HepG2 (cell line): ENCODE data around the gene ADAMTS16. TPM values are rescaled to one million over a fixed set of nuclear protein-coding genes. Genes with fewer than 3 reads are reported as not detected.

Source experiments
- ATAC-seq: fragments of 200-7000 bp; cut with Tn5 transposase; 3 replicates; pipeline ENCODE4 v1.9.1; 2020; ENCODE audit warnings: mild to moderate bottlenecking, moderate library complexity
- BruUV-seq: library from RNA; stranded (reverse); fragments of 400-500 nt; replicated peaks from 2 replicates; lab custom pipeline; 2021; lab: Mats Ljungman, UMichigan
- CTCF ChIA-PET: fragments of 300-600 bp; formaldehyde crosslinking; extraction: SDS; loops from one replicate; lab custom pipeline; 2021; ENCODE audit warnings: low total read pairs, inconsistent platforms, low intra/inter-chr PET ratio; lab: Yijun Ruan, JAX
- POLR2A ChIA-PET: fragments of 350-600 bp; sonication (Branson Sonifier 250); formaldehyde crosslinking; loops from one replicate; lab custom pipeline; 2020; ENCODE audit warnings: antibody characterized with exemption, inconsistent platforms; lab: Yijun Ruan, JAX
- DNase-seq: peaks from one replicate; pipeline ENCODE4 v3.0.0-alpha.2; 2015; ENCODE audit warnings: low spot score
- FAIRE-seq: peaks from 3 replicates; lab custom pipeline; 2011; peaks lifted over from hg19 to GRCh38; lab: Jason Lieb, UNC
- H2AFZ ChIP-seq: one replicate; pipeline ENCODE4 v1.6.1; 2011; ENCODE audit warnings: low read length, inconsistent platforms
- H3K27ac ChIP-seq: fragments of 300-600 bp; 3 replicates; pipeline ENCODE4 v1.8.0; 2011; ENCODE audit warnings: mixed run types, mild to moderate bottlenecking, mixed read lengths, low read length, inconsistent platforms; ENCODE audit not compliant: insufficient read depth; ENCODE audit errors: extremely low read length
- H3K27me3 ChIP-seq, 2 experiments: fragments of 200-600 bp in 1 of 2; 2 replicates in 1 of 2; 3 replicates in 1 of 2; pipeline versions ENCODE4 v1.6.0 to v1.8.0; 2011; ENCODE audit warnings: low read length in 2 of 2, mild to moderate bottlenecking in 2 of 2, moderate library complexity in 2 of 2, inconsistent platforms in 1 of 2; ENCODE audit not compliant: insufficient read depth in 2 of 2, control insufficient read depth in 1 of 2
- H3K36me3 ChIP-seq, 2 experiments: fragments of 200-600 bp in 1 of 2; replicated peaks in 1 of 2; 2 replicates in 1 of 2; 3 replicates in 1 of 2; pipeline versions ENCODE4 v1.5.1 to v1.8.0; 2011; ENCODE audit warnings: low read length in 2 of 2, inconsistent platforms in 1 of 2; ENCODE audit not compliant: insufficient read depth in 2 of 2, control insufficient read depth in 1 of 2
- H3K4me1 ChIP-seq: 2 replicates; pipeline ENCODE4 v1.5.1; 2012; ENCODE audit warnings: low read length, inconsistent platforms; ENCODE audit not compliant: insufficient read depth
- H3K4me2 ChIP-seq: 2 replicates; pipeline ENCODE4 v1.6.0; 2011; ENCODE audit warnings: low read depth, low read length, inconsistent platforms
- H3K4me3 ChIP-seq, 3 experiments: fragments of 200-600 bp in 1 of 3; sonication (generic), shearing (Covaris generic) in 1 of 3; replicated peaks in 1 of 3; 2 replicates each; pipeline ENCODE4 v1.5.1; 2011 to 2016; ENCODE audit warnings: low read length in 3 of 3, inconsistent platforms in 2 of 3, low read depth in 2 of 3, mild to moderate bottlenecking in 2 of 3, control low read depth in 1 of 3, mixed read lengths in 1 of 3; ENCODE audit not compliant: insufficient read depth in 1 of 3
- H3K79me2 ChIP-seq: one replicate; pipeline ENCODE4 v1.6.1; 2011; ENCODE audit warnings: low read length, inconsistent platforms; ENCODE audit not compliant: insufficient read depth
- H3K9ac ChIP-seq: 2 replicates; pipeline ENCODE4 v1.6.0; 2011; ENCODE audit warnings: mild to moderate bottlenecking, low read depth, low read length, inconsistent platforms; ENCODE audit not compliant: insufficient read depth
- H3K9me3 ChIP-seq: 2 replicates; pipeline ENCODE4 v1.5.1; 2012; ENCODE audit warnings: mild to moderate bottlenecking, low read length
- H4K20me1 ChIP-seq: 2 replicates; pipeline ENCODE4 v1.6.0; 2011; ENCODE audit warnings: inconsistent platforms, mild to moderate bottlenecking, low read length, moderate library complexity; ENCODE audit not compliant: insufficient read depth
- CBX2 ChIP-seq, 2 experiments: fragments of 200-600 bp in 1 of 2; sonication (generic); formaldehyde crosslinking in 1 of 2; IDR thresholded peaks; 2 replicates each; pipeline versions ENCODE4 v1.7.0 to v1.8.1; 2018 to 2022; ENCODE audit warnings: low read depth in 2 of 2, low read length in 1 of 2, mild to moderate bottlenecking in 1 of 2, missing genetic modification reagents in 1 of 2
- EZH2 ChIP-seq: conservative IDR thresholded peaks from 2 replicates; pipeline ENCODE4 v1.6.1; 2012; ENCODE audit warnings: mild to moderate bottlenecking, low read depth, low read length, moderate library complexity
- GABPB1 ChIP-seq: IDR thresholded peaks from 2 replicates; pipeline ENCODE4 v1.6.1; 2016; ENCODE audit warnings: mild to moderate bottlenecking, missing genetic modification reagents, moderate library complexity, missing compliant biosample characterization
- GATAD1 ChIP-seq: IDR thresholded peaks from 2 replicates; pipeline ENCODE4 v1.6.1; 2016; ENCODE audit warnings: missing genetic modification reagents, missing compliant biosample characterization
- HNRNPL ChIP-seq: fragments of 200-400 bp; formaldehyde crosslinking; IDR thresholded peaks from 2 replicates; pipeline ENCODE4 v1.6.1; 2017; ENCODE audit warnings: mild to moderate bottlenecking, low read depth, low read length
- MXD1 ChIP-seq: sonication (generic); formaldehyde crosslinking; IDR thresholded peaks from 2 replicates; pipeline ENCODE4 v1.4.0; 2020; ENCODE audit warnings: mild to moderate bottlenecking, missing genetic modification reagents
- ZFP41 ChIP-seq: sonication (generic); formaldehyde crosslinking; IDR thresholded peaks from 2 replicates; pipeline ENCODE4 v1.4.0; 2020; ENCODE audit warnings: mild to moderate bottlenecking, missing genetic modification reagents, borderline replicate concordance
- ZMYM4 ChIP-seq: sonication (generic); formaldehyde crosslinking; IDR thresholded peaks from 2 replicates; pipeline ENCODE4 v1.8.1; 2023; ENCODE audit warnings: mild to moderate bottlenecking, missing genetic modification reagents
- ZNF10 ChIP-seq: sonication (generic); formaldehyde crosslinking; IDR thresholded peaks from 2 replicates; pipeline ENCODE4 v1.4.0; 2020; ENCODE audit warnings: mild to moderate bottlenecking, low read depth, missing genetic modification reagents, borderline replicate concordance
- ZNF160 ChIP-seq: sonication (generic); formaldehyde crosslinking; IDR thresholded peaks from 2 replicates; pipeline ENCODE4 v1.8.0; 2022; ENCODE audit warnings: mild to moderate bottlenecking, inconsistent platforms, missing genetic modification reagents
- ZNF17 ChIP-seq: sonication (generic); formaldehyde crosslinking; IDR thresholded peaks from 2 replicates; pipeline ENCODE4 v1.5.0; 2020; ENCODE audit warnings: mild to moderate bottlenecking, missing genetic modification reagents
- ZNF570 ChIP-seq: sonication (generic); formaldehyde crosslinking; IDR thresholded peaks from 2 replicates; pipeline ENCODE4 v1.4.0; 2020; ENCODE audit warnings: mild to moderate bottlenecking, missing genetic modification reagents, borderline replicate concordance
- ZSCAN31 ChIP-seq: sonication (generic); formaldehyde crosslinking; IDR thresholded peaks from 2 replicates; pipeline ENCODE4 v1.5.0; 2020; ENCODE audit warnings: low read depth, mild to moderate bottlenecking, missing genetic modification reagents
- WGBS: methylation state at CpG from one replicate; pipeline ENCODE4 v1.1.6; 2017; ENCODE audit warnings: low lambda C conversion rate; 5-methylcytosine and 5-hydroxymethylcytosine counted together
- in situ Hi-C: cut with HindIII; loops from 2 replicates; pipeline ENCODE4 v1.10.0; 2017; ENCODE audit warnings: low pct_unique_long_range_greater_than_20kb; ENCODE audit not compliant: extremely low pct_ligation_motif_present
- intact Hi-C: fragments of 100-400 bp; cut with micrococcal nuclease; formaldehyde crosslinking; loops from one replicate; pipeline ENCODE4 v1.10.0; 2022; ENCODE audit not compliant: unreplicated experiment
- polyA plus RNA-seq, 8 experiments: library from polyadenylated mRNA; depleted of rRNA in 3 of 8; stranded (reverse) in 7 of 8; unstranded in 1 of 8; fragments of >200 nt; fragmentation: Illumina TruSeq in 4 of 8; extraction: Trizol in 4 of 8; gene quantifications; 2 replicates each; pipeline versions ENCODE4 v1.2.1 to v1.2.3, GENCODE V29; 2011 to 2016; ENCODE audit warnings: low read depth in 4 of 8, missing spikeins in 1 of 8, mixed read lengths in 1 of 8; ENCODE audit not compliant: insufficient read depth in 1 of 8
- total RNA-seq, 5 experiments: library from RNA; depleted of rRNA; stranded (reverse); fragments of >200 nt; fragmentation: Illumina TruSeq; extraction: Trizol; gene quantifications; 2 replicates each; pipeline ENCODE4 v1.2.3, GENCODE V29; 2016; ENCODE audit warnings: low read depth in 1 of 5
- TF ChIP-seq, protein P1 (sequence below): IDR thresholded peaks from 2 replicates; pipeline ENCODE4 v1.6.1; 2012; ENCODE audit warnings: low read depth, low read length, improper control_type of control experiment

ADAMTS16 gene
- total and polyA plus RNA-seq, 2 of the 13 experiments (the other 11 are each of a cell fraction or from before 2014, with no cell fraction given), result 0.02 to 0.03 TPM

- 66% methylated on average over 9 of the region's 9 CpGs for WGBS
- CTCF ChIA-PET, result no interaction called here
- no TSS peak for BruUV-seq
- Histone ChIP-seq H3K9me3 (no peaks in the 10 kb centered on the region), H3K4me2 (no peak overlapping the region), H3K36me3 (no peaks in the 10 kb centered on the region), H4K20me1 (no peaks in the 10 kb centered on the region), H2AFZ (no peak overlapping the region), H3K27ac (no peak overlapping the region), H3K27me3 (peaks cover 0 to 19% of the 10 kb centered on the region in 2 experiments; a peak in 2 of 5 replicates), H3K4me3 (no peak overlapping the region), H3K9ac (no peak overlapping the region), H3K4me1 (0 out of 2 replicates have a peak, but pooled peaks cover 9% of the 10 kb centered on the region), H3K79me2 (no peaks in the 10 kb centered on the region)
- FAIRE-seq, result no peak
- intact Hi-C loops, result no loop called here
- no peak for ATAC-seq
- POLR2A ChIA-PET, result no interaction called here
- in situ Hi-C loops, result no loop called here
- TF ChIP-seq ZNF17 (CRISPR knock-in tag) (no peak), GATAD1 (no peak), MXD1 (CRISPR knock-in tag) (no peak), ZSCAN31 (no peak), ZMYM4 (CRISPR knock-in tag) (no peak)
- DNase-seq, result no peak
These were observed 130.0 kb downstream of the ADAMTS16 start for GRCh38 chr5:5270161-5270560.

DNA sequence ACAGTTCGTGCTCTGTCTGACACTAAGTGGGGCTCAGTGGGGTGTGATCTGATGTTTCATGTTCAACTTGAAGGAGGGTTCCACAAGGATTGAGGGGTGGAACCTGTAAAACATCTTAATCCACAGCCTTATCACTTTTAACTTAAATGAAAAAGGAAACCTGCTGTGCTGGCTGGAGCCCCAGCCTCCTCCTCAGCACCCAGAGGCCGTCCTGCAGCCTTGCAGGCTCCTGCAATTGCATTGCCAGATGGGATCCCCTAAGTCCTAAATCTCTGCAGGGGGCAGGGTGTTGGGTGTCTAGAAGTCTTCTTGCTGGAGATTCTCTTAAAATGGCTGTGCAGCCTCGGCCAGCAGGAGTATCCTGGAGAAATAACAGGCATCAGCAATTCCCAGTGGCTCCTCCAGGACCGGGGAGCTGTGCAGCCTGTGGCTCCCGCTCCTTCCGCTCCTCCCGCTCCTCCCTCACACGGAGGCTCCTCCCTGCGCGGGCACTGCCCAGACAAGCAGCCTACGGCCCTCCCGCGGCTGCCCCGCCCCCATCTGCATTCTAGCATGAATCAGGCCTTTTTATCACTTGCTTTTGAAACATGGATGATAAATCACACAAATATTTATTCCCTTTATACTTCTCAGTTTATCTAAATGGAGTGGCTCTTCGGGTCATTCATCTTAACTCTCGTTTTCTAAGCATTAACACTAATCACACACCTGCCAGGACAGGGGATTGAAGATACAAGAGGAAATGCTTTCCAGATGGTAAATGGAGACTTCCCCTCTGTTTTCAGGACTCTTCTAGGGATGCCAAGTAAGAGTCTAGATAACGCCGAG lies 131.0 kb downstream of the ADAMTS16 start:
- BruUV-seq, result no TSS peak
- Histone ChIP-seq H3K27me3 (peaks cover 0 to 19% of the 10 kb centered on the region in 2 experiments; a peak in 2 of 5 replicates), H4K20me1 (no peaks in the 10 kb centered on the region), H3K4me1 (0 out of 2 replicates have a peak, but pooled peaks cover 9% of the 10 kb centered on the region), H2AFZ (no peak overlapping the region), H3K4me3 (no peak overlapping the region), H3K9me3 (no peaks in the 10 kb centered on the region), H3K27ac (no peak overlapping the region), H3K79me2 (no peaks in the 10 kb centered on the region), H3K4me2 (peak overlapping the region; percentile 50), H3K36me3 (no peaks in the 10 kb centered on the region), H3K9ac (no peak overlapping the region)
- POLR2A ChIA-PET, result no interaction called here
- in situ Hi-C loops, result no loop called here
- CTCF ChIA-PET, result no interaction called here
- intact Hi-C loops, result no loop called here
- ATAC-seq (peak; percentile 86), DNase-seq (peak; percentile 6), FAIRE-seq (no peak)
- 42% methylated on average over 8 of the region's 18 CpGs for WGBS
- TF ChIP-seq EZH2, result no peak
- peak; percentile 28; the same call in 1 of the 2 replicates for TF ChIP-seq GABPB1 (CRISPR knock-in tag)
- 0 out of 2 replicates have a peak, but pooled peaks have one; percentile 21 for TF ChIP-seq HNRNPL
- no peak for TF ChIP-seq ZFP41 (CRISPR knock-in tag)
- TF ChIP-seq, protein P1, sequence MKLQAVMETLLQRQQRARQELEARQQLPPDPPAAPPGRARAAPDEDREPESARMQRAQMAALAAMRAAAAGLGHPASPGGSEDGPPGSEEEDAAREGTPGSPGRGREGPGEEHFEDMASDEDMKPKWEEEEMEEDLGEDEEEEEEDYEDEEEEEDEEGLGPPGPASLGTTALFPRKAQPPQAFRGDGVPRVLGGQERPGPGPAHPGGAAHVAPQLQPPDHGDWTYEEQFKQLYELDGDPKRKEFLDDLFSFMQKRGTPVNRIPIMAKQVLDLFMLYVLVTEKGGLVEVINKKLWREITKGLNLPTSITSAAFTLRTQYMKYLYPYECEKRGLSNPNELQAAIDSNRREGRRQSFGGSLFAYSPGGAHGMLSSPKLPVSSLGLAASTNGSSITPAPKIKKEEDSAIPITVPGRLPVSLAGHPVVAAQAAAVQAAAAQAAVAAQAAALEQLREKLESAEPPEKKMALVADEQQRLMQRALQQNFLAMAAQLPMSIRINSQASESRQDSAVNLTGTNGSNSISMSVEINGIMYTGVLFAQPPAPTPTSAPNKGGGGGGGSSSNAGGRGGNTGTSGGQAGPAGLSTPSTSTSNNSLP, result no peak
- no peak for TF ChIP-seq ZNF160 (CRISPR knock-in tag)
- no peak for TF ChIP-seq ZNF10
- no peak for TF ChIP-seq ZNF570
- TF ChIP-seq CBX2 (IDR thresholded peaks at IDR 0.05; ENCODE audit: low read depth, low read length), result no peak
- no peak for TF ChIP-seq CBX2 (CRISPR knock-in tag; IDR thresholded peaks at IDR 0.05; ENCODE audit: low read depth)
